ENCODE measurements around the gene DIS3L2.

DNA sequence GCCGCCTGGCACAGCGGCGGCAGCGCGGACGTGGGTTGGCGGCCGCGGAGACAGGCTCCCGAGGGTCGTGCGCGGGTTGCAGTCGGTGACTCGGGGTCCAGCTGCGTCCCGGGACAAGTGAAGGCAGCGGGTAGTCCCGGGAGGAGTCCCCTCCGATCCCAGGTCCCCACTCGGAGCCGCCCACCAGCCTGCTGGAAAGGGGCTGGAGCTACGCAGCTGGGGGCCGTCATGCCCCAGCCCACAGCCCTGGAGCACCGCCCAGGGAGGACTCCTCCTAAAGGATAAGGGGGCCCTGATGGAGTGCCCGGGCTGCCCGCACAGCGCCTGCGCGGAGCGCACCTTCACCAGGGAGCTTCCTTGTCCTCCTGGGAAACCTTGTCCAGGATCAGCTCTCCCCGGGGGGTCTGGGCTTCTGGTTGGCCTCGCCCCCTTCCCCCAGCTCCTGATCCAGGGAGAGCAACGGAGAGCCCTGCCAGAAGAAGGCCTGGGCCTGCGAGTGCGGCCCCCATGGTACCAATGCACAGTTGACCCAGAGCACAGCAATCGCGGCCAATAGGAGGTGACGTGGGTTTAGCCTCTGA, 391.1 kb downstream of the DIS3L2 start:
- TF ChIP-seq, protein P1, sequence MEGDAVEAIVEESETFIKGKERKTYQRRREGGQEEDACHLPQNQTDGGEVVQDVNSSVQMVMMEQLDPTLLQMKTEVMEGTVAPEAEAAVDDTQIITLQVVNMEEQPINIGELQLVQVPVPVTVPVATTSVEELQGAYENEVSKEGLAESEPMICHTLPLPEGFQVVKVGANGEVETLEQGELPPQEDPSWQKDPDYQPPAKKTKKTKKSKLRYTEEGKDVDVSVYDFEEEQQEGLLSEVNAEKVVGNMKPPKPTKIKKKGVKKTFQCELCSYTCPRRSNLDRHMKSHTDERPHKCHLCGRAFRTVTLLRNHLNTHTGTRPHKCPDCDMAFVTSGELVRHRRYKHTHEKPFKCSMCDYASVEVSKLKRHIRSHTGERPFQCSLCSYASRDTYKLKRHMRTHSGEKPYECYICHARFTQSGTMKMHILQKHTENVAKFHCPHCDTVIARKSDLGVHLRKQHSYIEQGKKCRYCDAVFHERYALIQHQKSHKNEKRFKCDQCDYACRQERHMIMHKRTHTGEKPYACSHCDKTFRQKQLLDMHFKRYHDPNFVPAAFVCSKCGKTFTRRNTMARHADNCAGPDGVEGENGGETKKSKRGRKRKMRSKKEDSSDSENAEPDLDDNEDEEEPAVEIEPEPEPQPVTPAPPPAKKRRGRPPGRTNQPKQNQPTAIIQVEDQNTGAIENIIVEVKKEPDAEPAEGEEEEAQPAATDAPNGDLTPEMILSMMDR (IDR thresholded peaks at IDR 0.05; ENCODE audit: low read depth, low read length) = no peak
- no peak for TF ChIP-seq EZH2phosphoT487 (IDR thresholded peaks at IDR 0.05; ENCODE audit: low read depth)

Measured in OCI-LY3 (cell line).